DMS53 (cell line): ENCODE results near the gene CCL11.

Experiments
- DNase-seq: peaks from one replicate; lab custom pipeline; 2025; lab: John Stamatoyannopoulos, UW

CCL11 gene

GRCh38 chr17:34285286-34285792, at the start of gene CCL11:
TSS of gene CCL11 (plus strand) at chr17:34285742. CDS start at chr17:34285809, 67 bp downstream.
- no peak for DNase-seq

DNA sequence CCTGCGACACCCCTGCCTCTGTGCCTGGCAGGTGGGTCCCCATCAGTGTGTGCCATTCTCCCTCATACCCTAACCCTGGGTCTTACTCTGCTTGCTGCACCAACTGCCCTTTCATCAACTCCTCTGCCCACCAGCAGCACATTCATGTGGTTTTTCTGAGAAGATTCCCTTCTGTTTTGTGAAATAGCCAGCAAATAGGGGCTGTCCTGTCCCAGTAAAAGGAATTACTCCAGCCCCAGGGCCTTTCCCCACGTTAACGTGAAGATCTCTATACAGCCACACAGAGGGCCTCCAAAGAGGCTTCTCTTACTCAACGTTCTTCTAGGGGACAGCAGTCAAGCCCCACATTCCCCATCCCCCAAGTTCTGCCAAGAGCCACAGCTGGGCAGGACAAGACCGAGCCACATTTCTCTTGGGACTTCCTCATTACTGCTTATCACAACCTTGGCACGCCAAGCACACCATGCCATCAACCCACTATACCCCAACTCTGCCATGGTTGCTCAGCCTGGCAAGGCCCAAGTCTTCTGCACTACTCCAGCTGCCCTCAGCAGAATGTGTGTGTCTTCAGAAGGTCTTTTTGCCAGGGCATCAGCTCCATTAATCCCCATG, 49.2 kb upstream of the CCL11 start:
- no peak for DNase-seq

GRCh38 chr17:34237458-34237857, 48.1 kb upstream of the CCL11 start:
- DNase-seq = no peak

- no peak for DNase-seq
These were observed 44.5 kb upstream of the CCL11 start for GRCh38 chr17:34241062-34241461.

DNA sequence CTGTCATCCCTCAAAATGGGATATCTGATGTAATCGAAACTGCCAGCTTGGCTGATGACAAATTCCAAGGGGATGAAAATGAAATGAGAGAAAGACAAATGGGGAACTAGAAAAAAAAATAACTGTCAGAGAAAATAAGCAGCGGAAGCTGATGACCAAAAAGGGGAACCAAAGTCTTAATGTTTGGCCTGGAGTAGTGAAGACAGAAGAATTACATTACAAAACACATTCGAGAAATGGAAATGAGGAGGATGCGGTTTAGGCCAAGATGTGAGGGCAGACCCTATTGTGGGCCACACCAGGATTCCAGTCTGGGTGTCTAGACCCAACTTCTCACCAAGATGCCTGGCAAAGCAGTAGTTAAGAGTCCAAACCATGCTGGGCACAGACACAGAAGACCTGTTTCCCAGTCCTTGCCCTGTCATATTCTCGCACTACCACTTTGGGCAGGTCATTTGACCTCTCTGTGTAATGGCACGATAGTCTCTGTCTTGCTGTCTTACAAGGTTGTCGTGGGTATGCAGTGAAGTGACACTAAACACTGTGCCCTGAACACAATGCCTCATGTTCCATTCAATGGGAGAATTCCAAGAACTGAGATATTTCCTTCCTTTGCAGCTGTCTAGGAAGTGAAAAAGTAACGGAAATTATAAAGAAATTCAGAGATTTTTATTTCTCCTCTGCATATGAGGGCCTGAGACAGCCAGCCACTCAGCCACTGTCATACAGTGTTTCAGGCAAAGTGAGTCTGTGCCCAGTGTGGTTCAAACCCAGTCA, 42.8 kb upstream of the CCL11 start:
- DNase-seq = no peak

DNA sequence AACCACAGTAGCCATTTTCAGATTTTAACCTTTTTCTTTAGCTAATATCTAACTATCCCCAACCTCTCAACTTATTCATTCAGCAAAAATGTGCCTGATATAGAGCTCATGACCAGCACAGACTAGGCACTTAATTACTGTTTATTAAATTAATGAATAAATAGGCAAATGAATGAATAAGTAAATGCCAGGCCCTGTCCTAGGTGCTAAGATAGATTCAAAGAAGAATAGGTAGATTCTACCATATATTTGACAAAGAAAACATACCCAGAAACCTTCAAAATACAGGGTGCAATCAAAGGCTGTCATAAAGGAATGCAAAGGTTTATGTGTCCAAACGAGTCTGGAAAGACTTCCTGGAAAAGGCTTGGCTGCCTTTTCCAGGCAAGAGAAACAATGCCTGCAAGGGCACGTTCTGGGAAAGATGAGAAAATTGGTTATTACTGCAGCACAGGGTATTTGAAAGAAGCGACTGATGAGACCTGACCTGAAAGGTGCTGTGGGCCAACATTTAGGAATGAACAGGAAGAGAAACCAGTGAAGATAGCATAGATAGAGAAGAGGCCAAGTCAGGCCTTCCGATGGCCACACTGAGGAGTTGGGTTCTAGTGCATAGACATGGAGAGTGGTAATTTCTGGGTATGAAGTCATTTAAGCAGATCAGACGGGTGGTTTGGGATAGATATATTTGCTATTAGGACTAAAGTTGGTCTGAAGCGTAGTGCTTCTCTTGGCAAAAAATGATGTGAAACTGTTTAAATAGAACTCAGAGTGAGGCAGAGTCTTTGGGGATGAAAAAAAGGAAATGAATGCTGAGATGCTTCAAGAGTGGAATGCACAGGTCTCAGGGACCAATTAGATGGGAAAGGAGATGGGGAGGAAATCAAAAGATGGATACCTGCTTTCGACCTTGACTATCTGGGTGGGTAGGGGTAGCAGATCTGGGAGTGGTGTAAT, 41.9 kb upstream of the CCL11 start:
- DNase-seq = no peak

DNA sequence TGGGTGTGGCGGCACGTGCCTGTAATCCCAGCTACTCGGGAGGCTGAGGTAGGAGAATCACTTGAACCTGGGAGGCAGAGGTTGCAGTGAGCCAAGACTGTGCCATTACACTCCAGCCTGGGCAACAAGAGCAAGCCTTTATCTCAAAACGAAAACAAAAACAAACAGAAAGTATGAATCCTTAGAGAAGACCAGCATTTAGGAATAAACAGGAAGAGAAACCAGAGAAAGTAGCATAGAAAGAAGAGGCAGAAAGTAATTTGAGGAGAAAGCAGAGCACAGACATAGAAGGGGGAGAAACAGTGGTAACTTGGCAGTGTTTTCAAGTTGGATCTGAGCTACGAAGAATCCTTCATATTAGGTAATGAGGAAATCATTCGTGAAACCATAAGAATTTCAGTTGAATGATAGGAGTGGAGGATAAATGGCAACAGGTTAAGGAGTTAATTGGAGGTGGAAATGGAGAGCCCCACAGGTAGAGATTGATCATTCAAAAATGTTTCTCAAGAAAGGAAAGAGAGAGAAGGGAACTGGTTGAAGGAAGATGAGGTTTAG, 40.1 kb upstream of the CCL11 start:
- no peak for DNase-seq

DNA sequence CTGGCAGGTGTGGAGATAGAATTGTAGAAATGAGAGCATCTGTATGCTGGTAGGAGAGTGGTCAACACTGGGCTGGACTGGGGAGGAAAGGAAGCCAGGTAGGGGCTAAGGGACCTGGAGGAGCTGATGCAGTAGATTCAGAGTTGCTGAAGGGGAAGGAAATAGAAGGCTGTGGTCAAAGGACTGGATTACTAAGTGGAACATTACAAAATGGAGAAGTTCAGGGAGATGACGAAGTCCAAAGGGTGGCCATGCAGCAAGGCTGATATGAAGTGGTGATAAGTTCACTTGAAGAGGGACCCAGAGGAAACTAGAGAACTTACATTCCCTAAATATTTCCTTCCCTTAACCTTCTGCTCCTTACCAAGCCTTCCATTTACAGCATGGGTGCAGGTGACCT, 39.1 kb upstream of the CCL11 start:
- no peak for DNase-seq

DNA sequence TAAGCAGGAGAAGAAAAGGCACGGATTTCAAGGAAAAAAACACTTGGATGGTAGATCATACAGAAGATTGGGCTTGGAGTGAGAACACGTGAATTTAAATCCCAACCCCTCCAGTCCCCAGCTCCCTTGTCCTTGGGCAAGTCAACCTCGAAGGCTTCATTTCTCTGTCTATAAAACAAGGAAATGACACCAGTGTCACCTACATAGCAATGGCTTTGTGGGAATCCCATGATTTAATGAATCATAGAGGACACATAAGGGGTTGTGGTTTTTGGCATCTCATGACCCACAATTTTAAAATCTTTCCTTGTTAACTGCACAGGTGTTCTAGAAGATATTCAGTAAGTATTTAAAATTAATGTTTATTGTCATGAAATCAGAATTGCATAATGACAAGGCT, 38.7 kb upstream of the CCL11 start:
- no peak for DNase-seq

DNA sequence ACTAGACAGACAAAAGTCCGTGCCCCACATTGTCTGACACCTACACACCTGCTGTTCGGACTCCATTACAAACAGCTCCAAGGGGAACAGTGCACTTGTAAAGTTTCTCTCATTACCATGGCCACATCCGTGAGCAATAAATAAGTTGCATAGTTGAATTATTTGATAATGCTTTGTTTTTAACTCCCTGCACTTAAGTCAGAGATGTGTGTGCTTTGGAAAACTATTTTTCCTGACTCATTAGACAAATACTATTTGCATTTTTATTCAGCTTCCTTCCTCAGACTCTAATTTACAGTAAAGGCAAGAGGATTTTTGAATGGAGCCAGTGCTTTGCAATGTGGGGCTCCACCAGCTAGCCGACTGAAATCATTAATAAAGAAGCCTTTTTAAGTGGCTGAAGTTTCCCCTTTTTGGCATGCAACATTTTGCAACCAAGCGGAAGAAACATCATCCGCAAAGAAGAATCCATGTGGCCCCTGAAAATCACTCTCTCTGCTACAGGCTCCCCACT, 37.0 kb upstream of the CCL11 start:
- no peak for DNase-seq

DNA sequence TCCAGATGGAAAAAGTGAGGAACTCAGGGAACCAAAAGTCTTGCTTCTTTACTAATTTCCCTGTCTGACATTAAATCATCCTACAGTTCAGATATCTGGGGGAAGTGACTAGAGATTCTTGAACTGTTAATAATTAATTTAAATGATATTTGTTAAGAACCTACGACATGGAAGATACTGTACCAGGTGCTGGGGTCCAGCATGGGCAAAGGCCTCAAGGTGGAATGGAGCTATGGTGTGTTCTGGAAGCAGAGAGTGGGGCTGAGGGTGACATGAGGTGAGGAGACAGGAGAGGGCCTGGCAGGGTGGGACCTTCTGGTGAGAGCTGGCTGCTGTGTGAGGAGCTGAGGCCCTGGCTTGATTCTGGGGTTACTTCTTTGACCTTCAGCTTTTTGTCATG, 36.5 kb upstream of the CCL11 start:
- DNase-seq = no peak

DNA sequence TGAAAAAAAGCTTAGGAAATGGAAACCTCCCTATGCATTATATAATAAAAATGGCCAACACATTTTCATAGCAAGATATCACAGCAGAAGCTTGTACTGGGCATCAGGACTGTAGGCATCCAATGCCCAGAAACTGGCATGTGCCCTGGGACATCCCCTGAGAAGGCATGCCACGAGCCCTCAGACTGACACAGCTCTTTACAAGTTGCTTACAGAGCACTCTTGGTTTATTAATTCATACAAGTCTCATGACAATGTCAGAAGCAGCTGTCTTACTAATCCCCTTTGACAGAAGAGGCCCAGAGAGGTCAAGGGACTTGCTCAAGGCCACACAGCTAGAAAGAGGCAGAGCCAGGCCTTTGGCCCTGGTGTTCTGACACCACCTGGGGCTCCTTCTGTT, 36.1 kb upstream of the CCL11 start:
- no peak for DNase-seq

GRCh38 chr17:34251186-34251585, 34.4 kb upstream of the CCL11 start:
- DNase-seq = no peak

- DNase-seq = no peak
These were observed 33.5 kb upstream of the CCL11 start for GRCh38 chr17:34252095-34252443.

GRCh38 chr17:34252444-34253138, 33.0 kb upstream of the CCL11 start:
- no peak for DNase-seq

DNA sequence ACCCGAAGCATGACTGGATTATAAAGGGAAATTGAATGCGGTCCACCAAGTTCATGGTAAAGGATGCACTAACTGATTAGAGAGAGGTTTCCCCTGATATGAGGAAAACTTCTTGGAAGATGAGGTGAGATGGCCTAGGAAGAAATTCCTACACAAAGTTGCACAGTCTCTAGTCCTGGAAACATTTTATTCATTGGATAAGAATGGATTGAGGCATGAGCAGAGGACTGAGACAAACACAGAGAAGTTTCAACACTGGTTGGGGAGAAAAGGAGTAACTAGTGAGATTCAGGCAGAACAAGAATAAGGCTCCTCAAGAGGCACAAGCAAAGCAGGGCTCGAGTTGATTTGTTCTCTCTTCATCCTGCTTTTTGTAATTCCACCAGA, 32.4 kb upstream of the CCL11 start:
- no peak for DNase-seq

DNA sequence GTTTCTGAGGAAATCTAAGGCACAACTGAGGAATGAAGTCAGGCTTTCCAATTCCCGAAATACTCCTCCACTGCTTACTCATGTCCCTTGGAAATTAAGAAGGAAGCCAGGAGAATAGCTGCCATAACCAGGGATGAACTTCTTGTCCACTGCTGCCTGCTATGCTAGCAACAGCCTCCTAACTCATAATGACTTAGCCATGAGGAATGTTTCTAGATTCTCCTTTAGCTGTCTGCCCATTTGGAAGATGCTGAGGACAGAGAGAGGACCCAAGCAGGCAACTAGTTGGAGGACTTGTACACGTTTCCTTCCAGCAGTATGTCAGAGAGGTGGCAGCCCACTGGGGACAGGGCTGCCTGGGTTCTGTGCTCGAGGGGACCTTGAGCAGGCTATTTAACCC, 31.4 kb upstream of the CCL11 start:
- no peak for DNase-seq

GRCh38 chr17:34254651-34255380, 30.7 kb upstream of the CCL11 start, which contains the start of gene CCL2:
TSS of gene CCL2 (plus strand) at chr17:34255285. CDS start at chr17:34255350, 65 bp downstream.
- no peak for DNase-seq

DNA sequence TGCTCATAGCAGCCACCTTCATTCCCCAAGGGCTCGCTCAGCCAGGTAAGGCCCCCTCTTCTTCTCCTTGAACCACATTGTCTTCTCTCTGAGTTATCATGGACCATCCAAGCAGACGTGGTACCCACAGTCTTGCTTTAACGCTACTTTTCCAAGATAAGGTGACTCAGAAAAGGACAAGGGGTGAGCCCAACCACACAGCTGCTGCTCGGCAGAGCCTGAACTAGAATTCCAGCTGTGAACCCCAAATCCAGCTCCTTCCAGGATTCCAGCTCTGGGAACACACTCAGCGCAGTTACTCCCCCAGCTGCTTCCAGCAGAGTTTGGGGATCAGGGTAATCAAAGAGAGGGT, 30.2 kb upstream of the CCL11 start:
- no peak for DNase-seq

DNA sequence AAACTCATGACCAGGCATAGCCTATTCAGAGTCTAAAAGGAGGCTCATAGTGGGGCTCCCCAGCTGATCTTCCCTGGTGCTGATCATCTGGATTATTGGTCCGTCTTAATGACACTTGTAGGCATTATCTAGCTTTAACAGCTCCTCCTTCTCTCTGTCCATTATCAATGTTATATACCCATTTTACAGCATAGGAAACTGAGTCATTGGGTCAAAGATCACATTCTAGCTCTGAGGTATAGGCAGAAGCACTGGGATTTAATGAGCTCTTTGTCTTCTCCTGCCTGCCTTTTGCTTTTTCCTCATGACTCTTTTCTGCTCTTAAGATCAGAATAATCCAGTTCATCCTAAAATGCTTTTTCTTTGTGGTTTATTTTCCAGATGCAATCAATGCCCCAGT, 29.7 kb upstream of the CCL11 start:
- DNase-seq = no peak
